SIG-M5 (cell line): Measurements from ENCODE around the gene SP3.
"Not testable (repeated sequence)": the region's sequence is repeated elsewhere in the genome, so short reads cannot be mapped to it uniquely, and the experiment has no call there.

Source experiments
- DNase-seq: peaks from one replicate; lab custom pipeline; 2025; lab: John Stamatoyannopoulos, UW

The SP3 gene

GRCh38 chr2:173889464-173889863 is 75.7 kb downstream of the SP3 start:
- DNase-seq = not testable (repeated sequence)

GRCh38 chr2:173886613-173887012 is 78.6 kb downstream of the SP3 start:
- DNase-seq = no peak

- no peak for DNase-seq
Measured at GRCh38 chr2:173884025-173884802, 81.0 kb downstream of the SP3 start.

- DNase-seq = no peak
Measured at GRCh38 chr2:173881886-173882285, 83.3 kb downstream of the SP3 start.

DNA sequence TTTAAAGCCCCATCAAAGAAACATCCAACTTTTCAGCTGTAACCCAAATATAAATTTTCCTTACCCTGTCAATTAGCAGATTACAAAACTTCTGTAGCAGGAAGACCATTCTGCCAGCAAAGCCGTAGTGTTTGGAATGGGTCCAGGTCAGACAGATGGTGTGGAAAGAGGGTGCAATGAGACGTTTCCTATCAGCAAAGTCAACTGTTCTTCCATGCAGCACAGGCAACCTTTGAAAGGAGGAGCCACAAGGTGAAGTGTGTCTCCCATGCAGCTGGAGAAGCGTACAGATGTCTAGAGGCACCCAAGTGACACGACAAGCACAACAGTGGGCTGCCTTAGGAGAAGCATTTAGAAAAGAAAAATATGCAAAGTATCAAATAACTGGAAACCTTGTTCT is 83.7 kb downstream of the SP3 start:
- DNase-seq = no peak

- no peak for DNase-seq
Measured at GRCh38 chr2:173880561-173880960, 84.6 kb downstream of the SP3 start.

DNA sequence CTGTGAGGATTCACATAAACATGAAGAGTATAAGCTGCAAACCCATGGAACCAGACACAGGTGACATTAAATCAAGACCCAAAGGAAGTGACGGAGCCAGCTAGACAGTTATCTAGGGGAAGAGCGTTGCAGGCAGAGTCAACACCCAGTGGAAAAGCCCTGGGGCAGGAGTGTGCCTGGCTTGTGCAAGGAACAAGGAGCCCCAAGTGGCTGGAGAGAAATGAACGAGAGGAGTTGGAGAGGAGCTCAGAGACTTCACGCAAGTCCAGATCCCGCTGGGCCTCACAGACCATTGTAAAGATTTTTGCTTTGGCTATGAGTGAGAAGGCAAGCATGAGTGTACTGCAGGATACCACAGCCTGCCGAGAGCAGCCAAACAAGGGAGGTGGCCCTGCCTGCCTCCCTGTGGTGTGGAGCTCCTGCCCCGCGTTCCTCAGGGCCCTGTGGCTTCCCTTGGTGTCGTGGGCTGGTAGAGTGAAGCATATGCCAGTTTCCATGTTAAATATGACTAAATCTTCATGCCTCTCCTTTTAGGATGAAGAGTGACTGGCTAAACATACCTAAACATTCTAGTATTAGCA is 88.2 kb downstream of the SP3 start:
- no peak for DNase-seq

DNA sequence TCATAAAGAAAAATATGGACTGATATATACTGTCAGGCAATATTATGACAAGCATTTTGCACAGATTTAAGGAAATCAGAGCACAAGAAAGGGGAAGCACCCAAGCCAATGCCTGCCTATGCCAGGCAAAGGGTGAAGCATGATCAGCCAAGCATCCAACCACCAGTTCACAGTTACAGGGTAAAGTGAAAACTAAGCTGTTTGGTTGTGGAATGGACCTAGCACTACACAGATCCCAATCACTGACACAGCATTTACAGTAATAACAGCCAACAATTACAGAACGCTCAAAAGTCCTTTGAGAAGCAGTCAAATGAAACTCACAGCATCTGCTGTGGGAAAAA is 90.3 kb downstream of the SP3 start:
- no peak for DNase-seq

- DNase-seq = no peak
Measured at GRCh38 chr2:173874003-173874893, 90.9 kb downstream of the SP3 start.

- DNase-seq = no peak
Measured at GRCh38 chr2:173872714-173873113, 92.5 kb downstream of the SP3 start.

DNA sequence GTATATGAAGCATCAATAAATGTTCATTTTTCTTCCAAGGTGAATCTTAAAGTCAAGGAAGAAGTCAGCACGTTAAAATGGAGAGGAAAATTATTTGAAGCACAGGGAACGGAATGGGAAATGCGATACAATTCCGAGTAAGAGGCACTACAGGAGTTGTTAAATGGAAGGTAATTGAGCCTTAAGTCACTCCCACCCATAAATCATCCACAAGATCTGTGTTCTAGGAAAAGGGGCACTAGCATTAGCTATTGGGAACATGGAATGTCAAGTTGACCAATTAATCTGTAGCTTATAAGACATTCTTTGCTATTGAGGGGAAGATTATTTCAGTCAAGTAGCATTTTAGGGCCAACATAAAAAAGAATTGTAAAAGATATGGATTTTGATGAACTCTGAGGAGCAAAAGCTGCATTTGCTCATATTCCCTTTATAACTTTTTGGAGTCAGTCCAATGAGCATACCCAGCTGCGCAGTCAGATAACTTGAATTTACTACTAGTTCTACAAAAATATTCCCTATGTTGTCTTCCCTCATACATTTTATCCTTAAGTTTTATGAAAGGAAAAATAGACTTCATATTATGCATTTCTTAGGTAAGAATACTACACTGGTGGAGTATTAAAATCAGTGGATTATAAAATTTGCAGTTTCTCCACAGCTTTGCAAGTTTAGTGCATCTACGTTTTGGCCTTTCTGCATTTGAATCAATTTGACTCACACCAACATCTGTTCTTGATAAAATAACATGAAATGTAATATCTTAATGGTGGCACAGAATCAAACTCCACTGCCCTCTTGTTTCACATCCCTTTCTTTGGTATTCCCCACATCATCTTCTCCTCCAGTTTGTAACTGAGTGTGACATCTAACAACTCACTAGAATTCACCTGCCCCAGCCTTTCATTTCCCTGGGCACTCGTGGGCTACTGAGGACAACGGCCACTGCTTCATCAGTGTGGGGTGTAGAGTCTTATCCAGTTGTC is 95.6 kb downstream of the SP3 start:
- DNase-seq = no peak

DNA sequence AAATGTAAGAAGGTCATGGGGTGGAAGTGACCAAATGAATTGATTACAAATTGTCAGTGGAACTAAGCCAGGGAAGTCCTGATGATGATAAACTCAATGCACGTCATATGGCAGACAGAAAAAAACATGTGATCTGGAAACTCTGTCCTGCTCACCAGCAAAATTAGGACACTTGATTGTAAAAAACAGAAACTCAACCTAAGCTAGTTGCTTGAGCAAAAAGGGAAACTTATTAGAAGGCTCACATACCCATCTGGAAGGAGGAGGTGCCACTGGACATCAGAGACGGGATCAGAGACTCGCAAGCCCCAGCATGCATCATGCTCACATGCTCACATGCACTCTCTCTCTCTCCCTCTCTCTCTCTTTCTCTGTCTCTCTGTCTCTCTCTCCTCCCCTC is 96.8 kb downstream of the SP3 start:
- no peak for DNase-seq

DNA sequence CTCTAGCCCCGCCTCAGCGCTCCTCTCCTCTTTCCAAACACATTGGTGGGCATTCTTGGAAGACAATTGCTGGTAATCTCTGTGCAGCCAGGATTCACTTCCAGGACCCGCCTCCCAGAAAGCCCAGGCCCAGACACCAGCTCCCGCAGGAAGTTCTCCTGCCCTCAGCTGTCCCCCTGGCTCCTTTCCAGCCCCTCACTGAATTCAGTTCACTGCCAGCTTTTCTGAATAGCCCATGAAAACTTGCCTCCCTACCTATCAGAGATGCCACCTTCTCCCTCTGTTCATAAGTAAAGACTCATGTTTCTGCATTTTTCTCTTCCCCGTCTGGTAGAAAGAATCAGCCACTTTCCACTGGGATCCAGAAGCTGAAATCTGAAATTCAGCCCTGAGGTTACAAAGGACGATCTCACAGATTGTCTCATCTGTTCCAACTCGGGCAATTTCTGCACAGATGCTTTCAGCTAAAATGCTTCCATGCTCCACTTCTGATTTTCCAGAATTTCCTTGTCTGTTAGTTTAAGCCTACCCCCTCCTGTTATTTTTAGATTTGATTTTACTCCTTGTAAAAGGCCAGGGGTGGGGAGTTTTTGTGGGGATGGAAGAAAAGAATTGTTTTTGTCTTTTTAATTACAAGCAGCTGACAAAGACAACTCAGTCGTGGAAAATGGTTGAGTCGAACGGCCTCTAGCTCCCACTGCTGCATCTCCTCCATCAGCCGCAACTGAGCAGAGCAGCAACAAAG is 98.1 kb downstream of the SP3 start:
- no peak for DNase-seq

GRCh38 chr2:173865971-173866873 is 99.0 kb downstream of the SP3 start:
- no peak for DNase-seq

- no peak for DNase-seq
Measured at GRCh38 chr2:173862612-173863217, 102.5 kb downstream of the SP3 start.

DNA sequence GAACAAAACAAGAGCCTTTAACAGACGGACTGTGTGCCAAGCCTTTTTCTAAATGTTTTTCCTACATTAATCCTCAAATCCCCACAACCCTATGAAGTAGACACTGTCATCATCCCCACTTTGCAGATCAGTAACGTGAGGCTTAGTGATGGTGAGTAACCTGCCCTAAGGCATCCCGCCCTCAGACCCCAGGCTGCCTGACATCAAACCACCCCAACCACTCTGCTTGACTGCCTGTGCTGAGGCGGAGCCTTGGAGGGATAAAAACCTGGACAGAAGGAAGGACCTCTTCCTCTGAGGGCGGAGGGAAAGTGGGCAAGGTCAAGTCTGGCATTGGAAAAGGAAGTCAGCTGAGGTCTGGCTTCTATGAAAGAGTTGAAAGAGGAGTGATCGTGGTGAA is 104.6 kb downstream of the SP3 start:
- no peak for DNase-seq

DNA sequence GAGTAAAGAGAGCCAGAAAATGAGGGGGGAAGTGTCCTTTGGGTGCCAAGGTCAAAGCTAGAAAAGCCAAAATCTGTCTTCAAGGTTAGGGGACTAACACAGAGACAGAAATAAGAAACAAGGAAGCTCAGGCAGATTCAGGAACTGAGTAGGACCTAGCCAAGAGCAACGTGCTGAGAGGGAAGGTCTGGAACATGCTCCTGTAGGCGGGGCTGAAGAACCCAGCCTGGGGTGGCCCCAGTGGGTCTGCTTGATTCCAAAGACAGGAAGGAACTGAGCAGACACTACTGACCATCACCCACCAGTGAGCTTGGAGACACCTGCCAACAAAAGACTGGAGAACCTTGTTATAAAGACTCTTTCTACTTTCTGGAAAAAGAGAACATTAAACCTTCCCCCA is 105.1 kb downstream of the SP3 start:
- no peak for DNase-seq

DNA sequence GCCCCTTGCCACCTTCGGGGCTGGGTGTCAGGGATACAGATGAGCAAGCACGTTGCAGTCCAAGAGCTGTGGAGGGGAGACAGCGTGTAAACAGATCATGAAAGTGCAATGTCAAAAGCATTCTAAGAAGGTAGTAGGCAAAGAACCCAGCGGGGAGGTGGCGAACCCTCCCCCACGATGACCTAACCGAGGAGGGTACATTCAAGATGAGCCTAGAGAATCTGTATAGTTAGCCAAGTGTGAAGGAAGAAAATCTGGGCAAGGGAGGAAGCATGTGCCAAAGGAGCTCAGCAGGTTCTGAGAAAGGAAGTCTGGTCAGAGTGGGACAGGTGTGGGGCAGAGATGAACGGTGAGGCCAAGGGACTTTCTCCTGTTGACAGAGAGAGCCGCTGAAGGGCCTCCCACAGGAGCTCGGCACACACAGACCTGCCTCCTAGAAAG is 106.9 kb downstream of the SP3 start:
- DNase-seq = no peak
